Measurements from ENCODE around the gene RPL18. TPM values are rescaled to one million over a fixed set of nuclear protein-coding genes. Genes with fewer than 3 reads are reported as not detected.

The RPL18 gene
- total and polyA plus RNA-seq, 9 of the 15 experiments (the other 6 are each of a cell fraction or from before 2014, with no cell fraction given): 312 to 2,635 (median 1,653) TPM

DNA sequence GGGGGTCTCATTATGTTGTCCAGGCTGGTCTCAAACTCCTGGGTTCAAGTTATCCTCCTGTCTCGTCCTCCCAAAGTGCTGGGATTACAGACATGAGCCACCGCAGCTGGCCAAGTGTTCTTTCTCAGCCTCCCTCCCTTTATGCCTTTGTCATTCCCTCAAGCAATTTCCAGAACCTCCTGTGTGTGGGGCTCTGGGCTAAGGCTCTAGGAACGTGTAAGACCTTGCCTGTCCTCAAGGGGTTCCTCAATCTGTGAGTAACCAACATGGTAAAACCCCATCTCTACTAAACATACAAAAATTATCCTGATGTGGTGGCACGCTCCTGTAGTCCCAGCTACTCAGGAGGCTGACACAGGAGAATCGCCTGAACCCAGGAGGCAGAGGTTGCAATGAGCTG, 28.0 kb downstream of the RPL18 start:
- Histone ChIP-seq H3K27ac (ENCODE audit: extremely low read depth, low read depth, low read length) (no peak overlapping the region), H3K9me3 (replicated peaks; ENCODE audit: control insufficient read depth, insufficient read depth, low read depth, low read length) (no peaks in the 10 kb centered on the region), H3K4me3 (no peak overlapping the region), H3K79me2 (ENCODE audit: control insufficient read depth, insufficient read depth, low read length) (no peaks in the 10 kb centered on the region), H3K4me1 (replicated peaks in 1 of 2; ENCODE audit: control insufficient read depth in 2 of 2, insufficient read depth in 2 of 2, low read length in 2 of 2) (peaks cover 0 to 27% of the 10 kb centered on the region in 2 experiments; a peak in 2 of 5 replicates), H3K9me1 (ENCODE audit: control insufficient read depth, insufficient read depth, low read length) (no peaks in the 10 kb centered on the region), H3K9ac (ENCODE audit: insufficient read depth in 1 of 2, low read depth in 2 of 2, low read length in 2 of 2) (peak overlapping the region in 1 of 2 experiments; percentile 35; a peak in 1 of 4 replicates), H3K36me3 (ENCODE audit: control insufficient read depth, insufficient read depth, low read length) (no peaks in the 10 kb centered on the region), H3K4me2 (ENCODE audit: insufficient read depth, low read length) (no peak overlapping the region), H2AFZ (ENCODE audit: low read depth, low read length) (no peak overlapping the region), H3K27me3 (ENCODE audit: control insufficient read depth in 2 of 2, insufficient read depth in 2 of 2, low read length in 2 of 2) (no peaks in the 10 kb centered on the region), H4K20me1 (replicated peaks; ENCODE audit: control insufficient read depth, insufficient read depth, low read length) (no peaks in the 10 kb centered on the region)
- BruUV-seq (replicated peaks): no TSS peak
- in situ Hi-C loops (cut with MboI) (loop anchor here (25.0 kb wide), 1 partner anchor 1521 kb away; no protein-coding TSS in a partner anchor), intact Hi-C loops (cut with micrococcal nuclease) (no loop called here)
- ChIA-PET POLR2A (interaction anchor here (0.9 to 1.0 kb wide), 2 partner anchors 26 to 89 kb away, joined by 3 to 5 read pairs; no protein-coding TSS in a partner anchor), CTCF (ENCODE audit: low intra/inter-chr PET ratio) (no interaction called here)
- ATAC-seq: peak; percentile 67
- WGBS (ENCODE audit: insufficient coverage, low coverage, missing lambda C conversion rate): 46% methylated on average over 5 of the region's 5 CpGs
- TF ChIP-seq, protein P1, sequence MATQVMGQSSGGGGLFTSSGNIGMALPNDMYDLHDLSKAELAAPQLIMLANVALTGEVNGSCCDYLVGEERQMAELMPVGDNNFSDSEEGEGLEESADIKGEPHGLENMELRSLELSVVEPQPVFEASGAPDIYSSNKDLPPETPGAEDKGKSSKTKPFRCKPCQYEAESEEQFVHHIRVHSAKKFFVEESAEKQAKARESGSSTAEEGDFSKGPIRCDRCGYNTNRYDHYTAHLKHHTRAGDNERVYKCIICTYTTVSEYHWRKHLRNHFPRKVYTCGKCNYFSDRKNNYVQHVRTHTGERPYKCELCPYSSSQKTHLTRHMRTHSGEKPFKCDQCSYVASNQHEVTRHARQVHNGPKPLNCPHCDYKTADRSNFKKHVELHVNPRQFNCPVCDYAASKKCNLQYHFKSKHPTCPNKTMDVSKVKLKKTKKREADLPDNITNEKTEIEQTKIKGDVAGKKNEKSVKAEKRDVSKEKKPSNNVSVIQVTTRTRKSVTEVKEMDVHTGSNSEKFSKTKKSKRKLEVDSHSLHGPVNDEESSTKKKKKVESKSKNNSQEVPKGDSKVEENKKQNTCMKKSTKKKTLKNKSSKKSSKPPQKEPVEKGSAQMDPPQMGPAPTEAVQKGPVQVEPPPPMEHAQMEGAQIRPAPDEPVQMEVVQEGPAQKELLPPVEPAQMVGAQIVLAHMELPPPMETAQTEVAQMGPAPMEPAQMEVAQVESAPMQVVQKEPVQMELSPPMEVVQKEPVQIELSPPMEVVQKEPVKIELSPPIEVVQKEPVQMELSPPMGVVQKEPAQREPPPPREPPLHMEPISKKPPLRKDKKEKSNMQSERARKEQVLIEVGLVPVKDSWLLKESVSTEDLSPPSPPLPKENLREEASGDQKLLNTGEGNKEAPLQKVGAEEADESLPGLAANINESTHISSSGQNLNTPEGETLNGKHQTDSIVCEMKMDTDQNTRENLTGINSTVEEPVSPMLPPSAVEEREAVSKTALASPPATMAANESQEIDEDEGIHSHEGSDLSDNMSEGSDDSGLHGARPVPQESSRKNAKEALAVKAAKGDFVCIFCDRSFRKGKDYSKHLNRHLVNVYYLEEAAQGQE (IDR thresholded peaks at IDR 0.05; ENCODE audit: borderline replicate concordance): peak; percentile 22; the same call in 1 of the 2 replicates
- TF ChIP-seq, protein P1 (CRISPR knock-in tag; IDR thresholded peaks at IDR 0.05; ENCODE audit: low read depth): no peak
- TF ChIP-seq RAD21 (CRISPR knock-in tag; conservative IDR thresholded peaks at IDR 0.05 in 1 of 2, IDR thresholded peaks at IDR 0.05 in 1 of 2) (peak in 1 of 2 experiments; percentile 50; a peak in 2 of 4 replicates), SMC3 (conservative IDR thresholded peaks at IDR 0.05; ENCODE audit: insufficient read depth, low read depth, low read length) (0 out of 2 replicates have a peak, but pooled peaks have one; percentile 7), SPI1 (IDR thresholded peaks at IDR 0.05; ENCODE audit: borderline replicate concordance, low read depth, low read length) (peak; percentile 49; the same call in 1 of the 2 replicates), KAT7 (CRISPR knock-in tag; IDR thresholded peaks at IDR 0.05; ENCODE audit: borderline replicate concordance) (no peak), ZNF316 (IDR thresholded peaks at IDR 0.05) (peak; percentile 28; the same call in 1 of the 2 replicates)
- TF ChIP-seq, protein P2, sequence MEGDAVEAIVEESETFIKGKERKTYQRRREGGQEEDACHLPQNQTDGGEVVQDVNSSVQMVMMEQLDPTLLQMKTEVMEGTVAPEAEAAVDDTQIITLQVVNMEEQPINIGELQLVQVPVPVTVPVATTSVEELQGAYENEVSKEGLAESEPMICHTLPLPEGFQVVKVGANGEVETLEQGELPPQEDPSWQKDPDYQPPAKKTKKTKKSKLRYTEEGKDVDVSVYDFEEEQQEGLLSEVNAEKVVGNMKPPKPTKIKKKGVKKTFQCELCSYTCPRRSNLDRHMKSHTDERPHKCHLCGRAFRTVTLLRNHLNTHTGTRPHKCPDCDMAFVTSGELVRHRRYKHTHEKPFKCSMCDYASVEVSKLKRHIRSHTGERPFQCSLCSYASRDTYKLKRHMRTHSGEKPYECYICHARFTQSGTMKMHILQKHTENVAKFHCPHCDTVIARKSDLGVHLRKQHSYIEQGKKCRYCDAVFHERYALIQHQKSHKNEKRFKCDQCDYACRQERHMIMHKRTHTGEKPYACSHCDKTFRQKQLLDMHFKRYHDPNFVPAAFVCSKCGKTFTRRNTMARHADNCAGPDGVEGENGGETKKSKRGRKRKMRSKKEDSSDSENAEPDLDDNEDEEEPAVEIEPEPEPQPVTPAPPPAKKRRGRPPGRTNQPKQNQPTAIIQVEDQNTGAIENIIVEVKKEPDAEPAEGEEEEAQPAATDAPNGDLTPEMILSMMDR (IDR thresholded peaks at IDR 0.05 in 2 of 3, conservative IDR thresholded peaks at IDR 0.05 in 1 of 3; ENCODE audit: insufficient read depth in 2 of 3, low read depth in 1 of 3, low read length in 3 of 3): peak; percentile 46 to 97 (median 84); a peak in 4 of 6 replicates
- TF ChIP-seq, protein P3, sequence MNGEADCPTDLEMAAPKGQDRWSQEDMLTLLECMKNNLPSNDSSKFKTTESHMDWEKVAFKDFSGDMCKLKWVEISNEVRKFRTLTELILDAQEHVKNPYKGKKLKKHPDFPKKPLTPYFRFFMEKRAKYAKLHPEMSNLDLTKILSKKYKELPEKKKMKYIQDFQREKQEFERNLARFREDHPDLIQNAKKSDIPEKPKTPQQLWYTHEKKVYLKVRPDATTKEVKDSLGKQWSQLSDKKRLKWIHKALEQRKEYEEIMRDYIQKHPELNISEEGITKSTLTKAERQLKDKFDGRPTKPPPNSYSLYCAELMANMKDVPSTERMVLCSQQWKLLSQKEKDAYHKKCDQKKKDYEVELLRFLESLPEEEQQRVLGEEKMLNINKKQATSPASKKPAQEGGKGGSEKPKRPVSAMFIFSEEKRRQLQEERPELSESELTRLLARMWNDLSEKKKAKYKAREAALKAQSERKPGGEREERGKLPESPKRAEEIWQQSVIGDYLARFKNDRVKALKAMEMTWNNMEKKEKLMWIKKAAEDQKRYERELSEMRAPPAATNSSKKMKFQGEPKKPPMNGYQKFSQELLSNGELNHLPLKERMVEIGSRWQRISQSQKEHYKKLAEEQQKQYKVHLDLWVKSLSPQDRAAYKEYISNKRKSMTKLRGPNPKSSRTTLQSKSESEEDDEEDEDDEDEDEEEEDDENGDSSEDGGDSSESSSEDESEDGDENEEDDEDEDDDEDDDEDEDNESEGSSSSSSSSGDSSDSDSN (IDR thresholded peaks at IDR 0.05; ENCODE audit: borderline replicate concordance in 1 of 2, low read depth in 2 of 2, low read length in 2 of 2): no peak
- DNase-seq (ENCODE audit: extremely low read depth in 1 of 4, low spot score in 3 of 4): peak in 2 of 4 experiments; percentile 29 to 44
- peak; percentile 70 for FAIRE-seq

Data from K562 (cell line).